Right lobe of liver (tissue), 4 donors: ENCODE results near the gene ACACA.

ENCODE experiments used
- POLR2A ChIP-seq: fragments of 450-650 bp; IDR thresholded peaks from one replicate; pipeline ENCODE4 v1.6.1; 2017; ENCODE audit warnings: antibody characterized with exemption, mild to moderate bottlenecking
- TF ChIP-seq, protein P1 (sequence below), 4 donors: fragments of 200-600 bp in 3 of 4; fragments of 450-650 bp in 1 of 4; IDR thresholded peaks; one replicate each; pipeline versions ENCODE4 v1.5.1 to v1.8.0; 2016 to 2022; ENCODE audit warnings: antibody characterized with exemption in 4 of 4, mild to moderate bottlenecking in 2 of 4
- donor health status: DM: no; HTN: no; CAD: no.
- donor health status: DM: no; HTN: no; CAD: no.
- donor health status: DM: no; HTN: yes; CAD: no.

DNA sequence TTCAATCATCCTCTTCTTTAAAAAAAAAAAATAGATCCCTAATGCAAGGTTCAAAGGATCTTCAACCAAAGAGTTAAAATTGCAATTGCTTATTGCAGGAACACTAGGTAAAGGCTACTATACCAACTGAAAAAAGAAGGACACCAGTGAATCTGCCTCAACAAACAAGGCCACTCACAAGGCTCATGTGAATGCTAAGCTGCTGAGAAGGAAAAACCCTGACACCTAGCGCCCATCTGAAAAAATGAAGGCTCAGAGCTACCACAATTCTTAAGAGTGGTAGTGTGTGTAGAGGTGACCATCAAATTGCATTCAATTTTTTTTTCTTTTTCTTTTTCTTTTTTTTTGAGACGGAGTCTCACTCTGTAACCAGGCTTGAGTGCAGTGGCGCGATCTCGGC is 232.4 kb downstream of the ACACA start:
- TF ChIP-seq, protein P1, sequence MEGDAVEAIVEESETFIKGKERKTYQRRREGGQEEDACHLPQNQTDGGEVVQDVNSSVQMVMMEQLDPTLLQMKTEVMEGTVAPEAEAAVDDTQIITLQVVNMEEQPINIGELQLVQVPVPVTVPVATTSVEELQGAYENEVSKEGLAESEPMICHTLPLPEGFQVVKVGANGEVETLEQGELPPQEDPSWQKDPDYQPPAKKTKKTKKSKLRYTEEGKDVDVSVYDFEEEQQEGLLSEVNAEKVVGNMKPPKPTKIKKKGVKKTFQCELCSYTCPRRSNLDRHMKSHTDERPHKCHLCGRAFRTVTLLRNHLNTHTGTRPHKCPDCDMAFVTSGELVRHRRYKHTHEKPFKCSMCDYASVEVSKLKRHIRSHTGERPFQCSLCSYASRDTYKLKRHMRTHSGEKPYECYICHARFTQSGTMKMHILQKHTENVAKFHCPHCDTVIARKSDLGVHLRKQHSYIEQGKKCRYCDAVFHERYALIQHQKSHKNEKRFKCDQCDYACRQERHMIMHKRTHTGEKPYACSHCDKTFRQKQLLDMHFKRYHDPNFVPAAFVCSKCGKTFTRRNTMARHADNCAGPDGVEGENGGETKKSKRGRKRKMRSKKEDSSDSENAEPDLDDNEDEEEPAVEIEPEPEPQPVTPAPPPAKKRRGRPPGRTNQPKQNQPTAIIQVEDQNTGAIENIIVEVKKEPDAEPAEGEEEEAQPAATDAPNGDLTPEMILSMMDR (IDR thresholded peaks at IDR 0.05): peak in 3 of 4 donors; percentile 17 to 33 (median 25)
- TF ChIP-seq POLR2A: no peak
